NCI-H524 treated with DMSO at 0.1 percent for 48 hours (cell line): Measurements from ENCODE around the gene SLC26A6.

Experiments used
- DNase-seq: peaks from one replicate; lab custom pipeline; 2025; lab: John Stamatoyannopoulos, UW

SLC26A6 gene

GRCh38 chr3:48635222-48636021 is at the start of gene SLC26A6:
Gene SLC26A6, minus strand, starts transcription at chr3:48635461. Its CDS starts 68 bp downstream, at chr3:48635393.
- peak; percentile 53 for DNase-seq

GRCh38 chr3:48684480-48685143 is 49.4 kb upstream of the SLC26A6 start:
- DNase-seq = no peak

GRCh38 chr3:48684054-48684349 is 48.7 kb upstream of the SLC26A6 start:
- DNase-seq = no peak

- no peak for DNase-seq
These were observed 47.5 kb upstream of the SLC26A6 start for GRCh38 chr3:48682786-48683185.

- DNase-seq = no peak
These were observed 46.8 kb upstream of the SLC26A6 start for GRCh38 chr3:48681974-48682610.

GRCh38 chr3:48681541-48681880 is 46.2 kb upstream of the SLC26A6 start:
- no peak for DNase-seq

GRCh38 chr3:48680811-48681540 is 45.7 kb upstream of the SLC26A6 start:
- DNase-seq = no peak

GRCh38 chr3:48679411-48680391 is 44.4 kb upstream of the SLC26A6 start:
- DNase-seq = no peak

GRCh38 chr3:48678566-48679380 is 43.5 kb upstream of the SLC26A6 start:
- DNase-seq = no peak

GRCh38 chr3:48678056-48678455 is 42.8 kb upstream of the SLC26A6 start:
- DNase-seq = no peak

- no peak for DNase-seq
These were observed 39.2 kb upstream of the SLC26A6 start for GRCh38 chr3:48674505-48674904.

- DNase-seq = no peak
These were observed 37.3 kb upstream of the SLC26A6 start for GRCh38 chr3:48672522-48672921.

- DNase-seq = no peak
These were observed 29.7 kb upstream of the SLC26A6 start for GRCh38 chr3:48664929-48665328.

GRCh38 chr3:48664313-48664644 is 29.0 kb upstream of the SLC26A6 start:
- no peak for DNase-seq

GRCh38 chr3:48663489-48664312 is 28.4 kb upstream of the SLC26A6 start:
- peak; percentile 76 for DNase-seq

- DNase-seq = no peak
These were observed 27.7 kb upstream of the SLC26A6 start, which contains the start of gene CELSR3 for GRCh38 chr3:48662753-48663488. Gene CELSR3, minus strand, starts transcription at chr3:48662886. Its CDS starts 252 bp downstream, at chr3:48662634.

GRCh38 chr3:48662145-48662752 is 27.0 kb upstream of the SLC26A6 start:
- DNase-seq = no peak

- DNase-seq = no peak
These were observed 26.4 kb upstream of the SLC26A6 start for GRCh38 chr3:48661501-48662144.
